Measurements from ENCODE around the gene GUCY1A1. TPM values are rescaled to one million over a fixed set of nuclear protein-coding genes. Genes with fewer than 3 reads are reported as not detected.

Gene GUCY1A1, protein sequence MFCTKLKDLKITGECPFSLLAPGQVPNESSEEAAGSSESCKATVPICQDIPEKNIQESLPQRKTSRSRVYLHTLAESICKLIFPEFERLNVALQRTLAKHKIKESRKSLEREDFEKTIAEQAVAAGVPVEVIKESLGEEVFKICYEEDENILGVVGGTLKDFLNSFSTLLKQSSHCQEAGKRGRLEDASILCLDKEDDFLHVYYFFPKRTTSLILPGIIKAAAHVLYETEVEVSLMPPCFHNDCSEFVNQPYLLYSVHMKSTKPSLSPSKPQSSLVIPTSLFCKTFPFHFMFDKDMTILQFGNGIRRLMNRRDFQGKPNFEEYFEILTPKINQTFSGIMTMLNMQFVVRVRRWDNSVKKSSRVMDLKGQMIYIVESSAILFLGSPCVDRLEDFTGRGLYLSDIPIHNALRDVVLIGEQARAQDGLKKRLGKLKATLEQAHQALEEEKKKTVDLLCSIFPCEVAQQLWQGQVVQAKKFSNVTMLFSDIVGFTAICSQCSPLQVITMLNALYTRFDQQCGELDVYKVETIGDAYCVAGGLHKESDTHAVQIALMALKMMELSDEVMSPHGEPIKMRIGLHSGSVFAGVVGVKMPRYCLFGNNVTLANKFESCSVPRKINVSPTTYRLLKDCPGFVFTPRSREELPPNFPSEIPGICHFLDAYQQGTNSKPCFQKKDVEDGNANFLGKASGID
- 37.1 TPM for total RNA-seq

- Histone ChIP-seq H3K4me3 (peak within 1 kb of the TSS; percentile 58 to 85), H3K27ac (peak within 1 kb of the TSS; percentile 90 to 97), H3K9me3 (no peaks in the 10 kb centered on the region), H3K36me3 (no peaks in the 10 kb centered on the region), H3K4me1 (peaks cover 0 to 7% of the 10 kb centered on the region in 2 donors), H3K27me3 (no peaks in the 10 kb centered on the region)
- intact Hi-C loops (cut with DNase I), result loop anchor here (2.0 kb wide), 3 partner anchors 92 to 286 kb away; partner anchors contain the start of genes CTSO and GUCY1B1
- no peak for DNase-seq (ENCODE audit: low spot score in 2 of 2)
- TF ChIP-seq, protein P1, sequence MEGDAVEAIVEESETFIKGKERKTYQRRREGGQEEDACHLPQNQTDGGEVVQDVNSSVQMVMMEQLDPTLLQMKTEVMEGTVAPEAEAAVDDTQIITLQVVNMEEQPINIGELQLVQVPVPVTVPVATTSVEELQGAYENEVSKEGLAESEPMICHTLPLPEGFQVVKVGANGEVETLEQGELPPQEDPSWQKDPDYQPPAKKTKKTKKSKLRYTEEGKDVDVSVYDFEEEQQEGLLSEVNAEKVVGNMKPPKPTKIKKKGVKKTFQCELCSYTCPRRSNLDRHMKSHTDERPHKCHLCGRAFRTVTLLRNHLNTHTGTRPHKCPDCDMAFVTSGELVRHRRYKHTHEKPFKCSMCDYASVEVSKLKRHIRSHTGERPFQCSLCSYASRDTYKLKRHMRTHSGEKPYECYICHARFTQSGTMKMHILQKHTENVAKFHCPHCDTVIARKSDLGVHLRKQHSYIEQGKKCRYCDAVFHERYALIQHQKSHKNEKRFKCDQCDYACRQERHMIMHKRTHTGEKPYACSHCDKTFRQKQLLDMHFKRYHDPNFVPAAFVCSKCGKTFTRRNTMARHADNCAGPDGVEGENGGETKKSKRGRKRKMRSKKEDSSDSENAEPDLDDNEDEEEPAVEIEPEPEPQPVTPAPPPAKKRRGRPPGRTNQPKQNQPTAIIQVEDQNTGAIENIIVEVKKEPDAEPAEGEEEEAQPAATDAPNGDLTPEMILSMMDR (IDR thresholded peaks at IDR 0.05), result no peak
These were observed at the start of gene GUCY1A1 for GRCh38 chr4:155666344-155667221. GUCY1A1 (plus strand) TSS chr4:155666848; CDS start chr4:155696868, 30,020 bp downstream.

DNA sequence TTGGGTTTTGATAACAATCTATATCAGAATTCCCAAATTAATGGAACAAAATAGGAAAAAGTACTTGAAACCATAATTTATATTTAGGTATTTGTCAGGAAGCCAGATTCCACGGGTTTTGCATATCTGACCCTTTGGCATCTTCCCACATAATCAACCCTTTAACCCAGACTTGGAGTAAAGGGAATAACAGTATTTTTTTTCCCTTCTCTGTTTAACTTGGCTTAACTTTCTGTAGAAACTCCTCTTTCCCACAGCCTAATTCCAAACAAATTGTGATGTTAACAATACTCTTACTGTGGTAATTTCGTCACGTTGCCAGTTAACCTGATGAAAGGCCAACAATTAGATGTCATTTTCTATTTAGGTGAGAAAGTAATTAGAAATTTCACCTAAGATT lies 49.4 kb upstream of the GUCY1A1 start:
- no peaks in the 10 kb centered on the region for H3K27me3 ChIP-seq
- no peak for DNase-seq (ENCODE audit: low spot score in 2 of 2)
- H3K27ac ChIP-seq, result peak overlapping the region in 1 of 2 donors; percentile 31
- H3K4me3 ChIP-seq, result no peak overlapping the region
- intact Hi-C loops (cut with DNase I), result no loop called here
- no peaks in the 10 kb centered on the region for H3K9me3 ChIP-seq
- H3K4me1 ChIP-seq, result peaks cover 0 to 14% of the 10 kb centered on the region in 2 donors
- H3K36me3 ChIP-seq, result no peaks in the 10 kb centered on the region
- TF ChIP-seq, protein P1 (IDR thresholded peaks at IDR 0.05), result no peak

GRCh38 chr4:155618183-155618838 lies 48.3 kb upstream of the GUCY1A1 start:
- no peak for DNase-seq (ENCODE audit: low spot score in 2 of 2)
- Histone ChIP-seq H3K27ac (peak overlapping the region in 1 of 2 donors; percentile 31), H3K36me3 (no peaks in the 10 kb centered on the region), H3K4me1 (peaks cover 0 to 14% of the 10 kb centered on the region in 2 donors), H3K9me3 (no peaks in the 10 kb centered on the region), H3K27me3 (no peaks in the 10 kb centered on the region), H3K4me3 (no peak overlapping the region)
- TF ChIP-seq, protein P1 (IDR thresholded peaks at IDR 0.05), result no peak
- intact Hi-C loops (cut with DNase I), result no loop called here

DNA sequence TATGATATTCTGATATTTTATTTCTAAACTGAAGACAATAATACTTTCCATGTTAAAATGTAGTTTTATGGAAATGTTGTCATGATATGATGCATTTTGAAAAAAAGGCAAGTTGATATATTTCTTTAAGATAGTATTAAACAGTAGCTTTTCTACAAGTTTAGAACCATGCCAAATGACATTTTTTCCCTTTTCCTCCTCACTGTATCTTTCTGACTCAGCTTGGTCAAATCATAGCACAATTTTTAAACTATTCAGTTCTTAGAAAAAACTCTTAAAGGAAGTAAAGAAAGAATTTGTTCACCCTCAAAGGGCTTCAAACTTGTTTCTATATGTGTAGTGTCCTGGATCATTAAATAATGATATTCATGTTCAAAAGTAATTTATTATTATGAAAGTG lies 46.0 kb upstream of the GUCY1A1 start:
- no peaks in the 10 kb centered on the region for H3K36me3 ChIP-seq

More for the DNA sequence above, 46.0 kb upstream of the GUCY1A1 start:
- DNase-seq (ENCODE audit: low spot score in 2 of 2), result no peak
- Histone ChIP-seq H3K9me3 (no peaks in the 10 kb centered on the region), H3K27me3 (no peaks in the 10 kb centered on the region), H3K4me3 (no peak overlapping the region), H3K27ac (no peak overlapping the region), H3K4me1 (peaks cover 0 to 14% of the 10 kb centered on the region in 2 donors)
- TF ChIP-seq, protein P1 (IDR thresholded peaks at IDR 0.05), result no peak
- intact Hi-C loops (cut with DNase I), result no loop called here
